Activated CD4-positive, alpha-beta T cell treated with anti-CD3 and anti-CD28 coated beads, Interleukin-2, amount 10 ng/mL, durations not matched to agents 7 days and 5 days (primary cell): ENCODE results near the gene DLK2. TPM values are rescaled to one million over a fixed set of nuclear protein-coding genes. Genes with fewer than 3 reads are reported as not detected.
"Not testable (repeated sequence)": the region's sequence is repeated elsewhere in the genome, so short reads cannot be mapped to it uniquely, and the experiment has no call there.

Experiments
- CTCF ChIA-PET: fragments of 350-600 bp; sonication (Branson Sonifier 250); formaldehyde crosslinking; loops from one replicate; lab custom pipeline; 2021; ENCODE audit warnings: antibody characterized with exemption; lab: Charles Lee
- POLR2A ChIA-PET: fragments of 350-600 bp; sonication (Branson Sonifier 250); formaldehyde crosslinking; loops from one replicate; lab custom pipeline; 2021; ENCODE audit warnings: antibody characterized with exemption; lab: Charles Lee
- DNase-seq: peaks from one replicate; pipeline ENCODE4 v3.0.0-alpha.2; 2020
- H3K27ac Mint-ChIP-seq: one replicate; pipeline ENCODE4 v1.8.0; 2021; ENCODE audit warnings: mild to moderate bottlenecking, moderate library complexity, mixed read lengths
- H3K27me3 Mint-ChIP-seq: one replicate; pipeline ENCODE4 v1.8.0; 2021; ENCODE audit warnings: mixed read lengths
- H3K36me3 Mint-ChIP-seq: one replicate; pipeline ENCODE4 v1.8.0; 2021; ENCODE audit warnings: low read depth, mixed read lengths
- H3K4me1 Mint-ChIP-seq: one replicate; pipeline ENCODE4 v1.8.0; 2021; ENCODE audit warnings: mixed read lengths
- H3K4me3 Mint-ChIP-seq: one replicate; pipeline ENCODE4 v1.8.0; 2021; ENCODE audit warnings: mild to moderate bottlenecking, moderate library complexity, mixed read lengths
- H3K9me3 Mint-ChIP-seq: one replicate; pipeline ENCODE4 v1.8.0; 2021; ENCODE audit warnings: mixed read lengths
- microRNA-seq: library from miRNA; unstranded; fragments of <30 nt; microRNA quantifications from one replicate; pipeline ENCODE4 v1.2.0, GENCODE V29; 2021; ENCODE audit warnings: borderline microRNAs expressed, borderline replicate concordance
- total RNA-seq, 2 experiments: library from RNA; stranded (reverse); gene quantifications; one replicate each; pipeline ENCODE4 v1.2.3, GENCODE V29; 2021

The DLK2 gene
- total RNA-seq, 2 experiments from 2014 or later, result not detected

DNA sequence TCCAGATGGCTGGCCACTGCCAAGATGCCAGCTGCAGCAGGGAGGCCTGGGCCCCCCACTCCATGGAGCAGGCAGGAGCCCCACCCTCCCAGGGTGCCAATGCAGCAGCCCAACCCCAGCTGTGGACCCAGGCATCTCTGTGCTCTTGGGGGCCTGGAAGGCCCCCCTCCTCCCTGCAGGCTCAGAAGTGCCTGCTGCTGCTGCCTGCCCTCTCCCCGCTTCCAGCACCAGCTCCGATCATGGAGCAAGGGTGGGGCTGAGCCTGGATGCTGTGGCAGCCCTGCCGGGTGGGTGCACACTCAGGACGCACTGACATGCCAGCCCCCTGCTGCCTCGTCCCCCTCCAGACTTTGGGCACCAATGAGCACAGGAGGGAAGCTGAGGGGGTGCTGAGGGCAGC lies 42.8 kb downstream of the DLK2 start:
- CTCF ChIA-PET, result interaction anchor here (1.9 kb wide), 1 partner anchor 9 kb away, joined by 5 read pairs; no protein-coding TSS in a partner anchor
- Mint-ChIP-seq H3K4me3 (no peak overlapping the region), H3K9me3 (peaks cover 2% of the 10 kb centered on the region), H3K27ac (no peak overlapping the region), H3K4me1 (no peaks in the 10 kb centered on the region), H3K36me3 (no peaks in the 10 kb centered on the region), H3K27me3 (peaks cover 25% of the 10 kb centered on the region)
- DNase-seq, result no peak
- POLR2A ChIA-PET, result no interaction called here

DNA sequence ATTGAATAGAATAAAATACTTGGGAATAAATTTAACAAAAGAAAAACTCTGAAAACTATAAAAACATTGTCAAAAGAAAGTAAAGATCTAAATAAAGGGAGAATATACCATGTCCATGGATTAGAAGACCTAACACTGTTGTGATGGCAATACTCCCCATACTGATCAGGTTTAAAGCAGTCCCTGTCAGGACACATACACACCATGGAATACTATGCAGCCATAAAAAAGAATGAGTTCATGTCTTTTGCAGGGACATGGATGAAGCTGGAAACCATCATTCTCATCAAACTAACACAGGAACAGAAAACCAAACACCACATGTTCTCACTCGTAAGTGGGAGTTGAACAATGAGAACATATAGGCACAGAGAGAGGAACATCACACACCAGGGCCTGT lies 44.6 kb downstream of the DLK2 start:
- DNase-seq, H3K4me3 Mint-ChIP-seq, H3K27ac Mint-ChIP-seq, H3K9me3 Mint-ChIP-seq, H3K36me3 Mint-ChIP-seq, POLR2A ChIA-PET, H3K4me1 Mint-ChIP-seq: not testable (repeated sequence)
- CTCF ChIA-PET, result interaction anchor here (0.6 to 0.8 kb wide), 2 partner anchors 13 to 30 kb away, joined by 3 read pairs; no protein-coding TSS in a partner anchor
- peaks cover 22% of the 10 kb centered on the region for H3K27me3 Mint-ChIP-seq

DNA sequence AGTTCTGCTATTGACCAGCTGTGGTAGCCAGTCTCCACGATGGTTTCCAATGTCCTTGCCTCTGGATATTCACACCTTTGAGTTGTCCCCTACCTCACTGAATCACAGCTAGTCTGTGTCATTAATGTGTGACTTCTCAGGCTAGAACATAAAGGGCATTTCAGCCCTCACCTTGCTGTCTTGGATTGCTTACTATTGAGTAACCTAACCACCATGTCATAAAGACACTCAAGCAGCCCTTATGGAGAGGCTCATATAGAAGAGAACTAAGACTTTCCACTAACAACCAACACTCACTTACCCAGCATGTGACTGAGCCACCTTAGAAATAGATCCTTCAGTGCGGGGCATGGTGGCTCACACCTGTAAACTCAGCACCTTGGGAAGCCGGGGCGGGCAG lies 47.1 kb downstream of the DLK2 start:
- Mint-ChIP-seq H3K4me1 (no peaks in the 10 kb centered on the region), H3K9me3 (peaks cover 2% of the 10 kb centered on the region), H3K27me3 (peaks cover 35% of the 10 kb centered on the region), H3K4me3 (no peak overlapping the region), H3K27ac (no peak overlapping the region), H3K36me3 (no peaks in the 10 kb centered on the region)
- ChIA-PET CTCF (interaction anchor here (0.6 kb wide), 1 partner anchor 549 kb away, joined by 3 read pairs; no protein-coding TSS in a partner anchor), POLR2A (no interaction called here)
- DNase-seq, result no peak

DNA sequence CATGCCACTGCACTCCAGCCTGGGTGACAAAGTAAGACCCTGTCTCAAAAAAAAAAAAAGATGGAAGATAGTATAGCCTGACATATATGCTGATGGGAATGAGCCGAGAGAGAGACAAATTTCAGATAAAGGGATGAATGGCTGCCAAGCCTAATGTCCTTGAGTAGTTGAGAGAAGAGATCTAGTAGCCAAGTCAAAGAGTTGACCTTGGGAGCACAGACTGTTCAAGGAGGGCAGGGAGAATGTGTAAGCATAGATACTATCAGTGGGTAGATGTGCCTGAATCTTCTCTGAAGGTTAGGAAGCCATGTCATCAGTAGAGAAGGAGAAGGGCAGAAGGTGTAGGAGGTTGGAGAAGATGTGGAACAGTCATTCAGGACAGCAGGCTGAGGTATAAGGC lies 48.1 kb downstream of the DLK2 start:
- Mint-ChIP-seq H3K4me1 (no peaks in the 10 kb centered on the region), H3K27ac (no peak overlapping the region), H3K27me3 (peaks cover 41% of the 10 kb centered on the region), H3K4me3 (no peak overlapping the region), H3K36me3 (no peaks in the 10 kb centered on the region), H3K9me3 (peaks cover 2% of the 10 kb centered on the region)
- ChIA-PET POLR2A (no interaction called here), CTCF (no interaction called here)
- DNase-seq, result no peak

DNA sequence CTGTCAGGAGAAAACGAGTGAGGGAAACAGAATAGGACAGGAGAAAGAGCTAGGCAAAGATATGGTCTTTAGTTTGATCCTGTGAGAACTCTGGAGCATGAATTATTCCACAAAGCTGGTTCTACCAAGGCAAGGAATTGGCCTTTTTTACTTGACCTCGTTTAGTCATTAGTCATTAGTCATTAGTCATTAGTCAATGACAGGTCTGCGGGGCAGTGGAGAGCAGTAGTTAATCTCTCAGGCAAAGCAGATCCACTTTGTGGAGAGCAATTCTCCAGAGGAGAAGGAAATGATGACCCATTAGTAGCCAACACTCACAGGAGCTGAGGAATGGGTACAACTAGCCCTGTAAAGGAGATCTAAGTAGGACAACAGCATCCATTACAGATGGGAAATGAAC lies 50.0 kb downstream of the DLK2 start:
- ChIA-PET POLR2A (no interaction called here), CTCF (no interaction called here)
- Mint-ChIP-seq H3K4me1 (no peaks in the 10 kb centered on the region), H3K27me3 (peaks cover 46% of the 10 kb centered on the region), H3K27ac (no peak overlapping the region), H3K4me3 (no peak overlapping the region), H3K36me3 (no peaks in the 10 kb centered on the region), H3K9me3 (no peaks in the 10 kb centered on the region)
- no peak for DNase-seq

DNA sequence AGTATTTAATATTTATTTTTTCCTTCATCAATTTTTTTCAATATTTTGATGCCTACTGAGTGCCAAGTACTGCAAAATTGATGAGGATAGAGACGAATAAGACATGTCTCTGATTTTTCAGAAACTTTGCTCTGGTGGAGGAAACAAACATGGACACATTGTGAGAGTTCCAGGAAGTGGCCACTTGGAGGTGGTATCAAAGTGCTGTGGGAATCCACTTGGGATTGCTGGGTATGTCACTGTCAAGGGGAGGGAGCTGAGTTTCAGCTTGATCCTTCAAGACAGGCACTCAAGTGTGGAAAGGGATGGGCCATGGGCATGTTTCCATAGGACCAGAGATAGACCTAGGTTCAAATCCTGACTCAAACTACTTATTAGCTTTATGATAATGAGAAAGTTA lies 52.5 kb downstream of the DLK2 start:
- POLR2A ChIA-PET, result no interaction called here
- peaks cover 40% of the 10 kb centered on the region for H3K27me3 Mint-ChIP-seq
- H3K27ac Mint-ChIP-seq, result no peak overlapping the region
- CTCF ChIA-PET, result interaction anchor here (0.6 kb wide), 1 partner anchor 44 kb away, joined by 3 read pairs; no protein-coding TSS in a partner anchor
- H3K4me3 Mint-ChIP-seq, result no peak overlapping the region
- H3K4me1 Mint-ChIP-seq, result no peaks in the 10 kb centered on the region
- no peaks in the 10 kb centered on the region for H3K9me3 Mint-ChIP-seq
- DNase-seq, result no peak
- H3K36me3 Mint-ChIP-seq, result no peaks in the 10 kb centered on the region

DNA sequence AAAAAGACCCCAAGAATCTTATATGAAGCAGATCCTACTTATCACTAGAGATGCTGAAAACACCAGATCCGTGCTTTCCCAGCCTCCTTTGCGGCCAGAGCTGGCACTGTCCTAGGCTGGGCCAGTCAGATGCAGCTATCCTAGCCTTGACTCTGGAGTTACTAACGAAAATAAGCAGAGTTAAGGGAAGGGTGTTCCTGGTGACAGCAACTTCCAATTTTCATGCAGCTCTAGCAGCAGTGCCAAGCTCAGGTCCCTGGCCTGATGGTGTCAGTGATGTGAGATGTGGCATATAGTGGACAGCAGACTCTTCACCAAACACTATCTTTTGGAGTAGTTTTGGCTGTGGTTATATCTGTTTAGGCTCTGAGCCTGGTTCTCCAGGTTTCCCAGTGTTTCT lies 53.6 kb downstream of the DLK2 start:
- CTCF ChIA-PET, result interaction anchor here (0.6 to 1.2 kb wide), 4 partner anchors 12 to 173 kb away, joined by 3 to 5 read pairs (median 3); partner anchors contain the start of genes DNPH1 and TJAP1
- POLR2A ChIA-PET, result no interaction called here

More for the DNA sequence above, 53.6 kb downstream of the DLK2 start:
- Mint-ChIP-seq H3K4me3 (no peak overlapping the region), H3K4me1 (no peaks in the 10 kb centered on the region), H3K9me3 (no peaks in the 10 kb centered on the region), H3K27me3 (peaks cover 39% of the 10 kb centered on the region), H3K27ac (no peak overlapping the region), H3K36me3 (no peaks in the 10 kb centered on the region)
- DNase-seq, result no peak

Small RNA genes lying within 50 kb of the gene (microRNA-seq; reads per million reads assigned to microRNA genes)
- gene MIR6780B, result 0.84 reads per million

Other genes starting within 250 kb of the DLK2 start
- 10 to 100 TPM; 36.7 to 48.6 TPM for gene DNPH1, start 226.1 kb downstream of the DLK2 start, total RNA-seq
- gene TTBK1, start 212.1 kb downstream of the DLK2 start, total RNA-seq, result under 1 TPM; 0.07 to 0.12 TPM
- not detected for gene SLC22A7, start 157.3 kb downstream of the DLK2 start, total RNA-seq
- gene CRIP3, start 146.7 kb downstream of the DLK2 start, total RNA-seq, result under 1 TPM in 1 of 2 experiments, not detected in 1; 0.67 TPM
- gene ZNF318, start 85.9 kb downstream of the DLK2 start, total RNA-seq, result 10 to 100 TPM; 12.8 to 14.5 TPM
- gene ABCC10, start 28.0 kb downstream of the DLK2 start, total RNA-seq, result 10 to 100 TPM; 47.1 to 53.2 TPM
- gene TJAP1, start 22.0 kb upstream of the DLK2 start, total RNA-seq, result 10 to 100 TPM; 36.5 to 41.8 TPM
- under 1 TPM; 0.48 to 0.52 TPM for gene LRRC73, start 54.8 kb upstream of the DLK2 start, total RNA-seq
- gene YIPF3, start 61.4 kb upstream of the DLK2 start, total RNA-seq, result 10 to 100 TPM; 68.1 to 71.7 TPM
- gene POLR1C, start 61.5 kb upstream of the DLK2 start, total RNA-seq, result 10 to 100 TPM; 23.1 to 33.4 TPM
- 10 to 100 TPM; 55.5 to 60.3 TPM for gene XPO5, start 120.5 kb upstream of the DLK2 start, total RNA-seq
- 10 to 100 TPM; 80.3 to 87.0 TPM for gene POLH, start 120.6 kb upstream of the DLK2 start, total RNA-seq
- 10 to 100 TPM; 91.9 to 98.3 TPM for gene GTPBP2, start 173.7 kb upstream of the DLK2 start, total RNA-seq
- 10 to 100 TPM; 41.8 to 44.3 TPM for gene MAD2L1BP, start 180.3 kb upstream of the DLK2 start, total RNA-seq
- gene RSPH9, start 189.5 kb upstream of the DLK2 start, total RNA-seq, result not detected
- 10 to 100 TPM; 37.3 to 46.4 TPM for gene MRPS18A, start 232.2 kb upstream of the DLK2 start, total RNA-seq